Endothelial cell (in vitro differentiated cells): Measurements from ENCODE around the gene ECI1. TPM values are rescaled to one million over a fixed set of nuclear protein-coding genes. Genes with fewer than 3 reads are reported as not detected.

ENCODE experiments used
- DNase-seq: peaks from one replicate; pipeline ENCODE4 v3.0.0; 2021; ENCODE audit warnings: low spot score
- H3K27ac Mint-ChIP-seq: one replicate; pipeline ENCODE4 v1.8.0; 2021; ENCODE audit warnings: mixed read lengths, inconsistent platforms; ENCODE audit not compliant: unreplicated experiment
- H3K27me3 Mint-ChIP-seq: one replicate; pipeline ENCODE4 v1.8.0; 2021; ENCODE audit warnings: mild to moderate bottlenecking, moderate library complexity, mixed read lengths, inconsistent platforms; ENCODE audit not compliant: unreplicated experiment
- H3K36me3 Mint-ChIP-seq: one replicate; pipeline ENCODE4 v1.8.0; 2021; ENCODE audit warnings: mild to moderate bottlenecking, low read depth, mixed read lengths, inconsistent platforms; ENCODE audit not compliant: unreplicated experiment
- H3K4me1 Mint-ChIP-seq: one replicate; pipeline ENCODE4 v1.8.0; 2021; ENCODE audit warnings: mild to moderate bottlenecking, mixed read lengths, inconsistent platforms; ENCODE audit not compliant: unreplicated experiment
- H3K4me3 Mint-ChIP-seq: one replicate; pipeline ENCODE4 v1.8.0; 2021; ENCODE audit warnings: mild to moderate bottlenecking, mixed read lengths, inconsistent platforms; ENCODE audit not compliant: unreplicated experiment
- H3K9me3 Mint-ChIP-seq: one replicate; pipeline ENCODE4 v1.8.0; 2021; ENCODE audit warnings: mixed read lengths, inconsistent platforms; ENCODE audit not compliant: unreplicated experiment
- total RNA-seq: library from RNA; stranded (reverse); fragmentation: NEBNext Ultra II Directional; extraction: Animal tissue kit (Norgen Biotek cat#: 25700); gene quantifications from one replicate; pipeline ENCODE4 v1.2.1, GENCODE V29; 2021; ENCODE audit not compliant: unreplicated experiment
- TF ChIP-seq, protein P1 (sequence below): fragments of 200-600 bp; sonication (generic); IDR thresholded peaks from one replicate; pipeline ENCODE4 v1.5.0; 2021; ENCODE audit warnings: antibody characterized with exemption; ENCODE audit not compliant: unreplicated experiment

ECI1 gene
- total RNA-seq, 1 donor from 2014 or later, result 27.1 TPM

DNA sequence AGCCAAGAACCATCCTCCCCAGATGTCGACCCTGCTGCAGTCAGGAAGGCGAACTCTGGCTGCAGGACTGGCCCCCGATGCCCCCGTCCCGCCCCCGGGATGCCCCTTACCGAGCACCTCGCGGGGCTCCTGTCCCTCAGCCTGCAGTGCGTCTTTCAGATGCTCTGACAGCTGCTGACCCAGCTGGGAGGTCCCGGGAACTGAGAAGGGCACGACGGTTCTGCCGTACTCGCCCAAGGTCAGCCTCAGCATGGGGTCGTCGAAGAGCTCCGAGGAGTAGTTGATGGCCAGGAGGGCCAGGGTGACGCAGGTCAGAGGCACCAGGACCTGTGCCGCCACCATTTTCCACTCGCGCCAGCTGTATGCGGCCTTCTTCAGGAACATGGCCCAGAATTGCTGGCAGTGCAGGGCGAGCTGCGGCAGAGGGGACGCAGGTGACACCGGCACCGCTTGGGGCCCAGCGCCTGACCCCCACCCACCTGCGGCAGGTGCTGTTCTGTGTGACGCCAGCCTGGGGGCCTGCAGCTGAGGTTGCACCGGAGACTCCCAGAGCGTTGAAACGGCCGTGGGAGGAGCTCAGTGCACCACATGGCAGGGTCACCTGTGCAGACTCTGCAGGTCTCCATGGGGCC is 36.6 kb upstream of the ECI1 start:
- H3K36me3 Mint-ChIP-seq, result peaks cover 4% of the 10 kb centered on the region
- no peak for DNase-seq
- H3K27ac Mint-ChIP-seq, result no peak overlapping the region
- TF ChIP-seq, protein P1, sequence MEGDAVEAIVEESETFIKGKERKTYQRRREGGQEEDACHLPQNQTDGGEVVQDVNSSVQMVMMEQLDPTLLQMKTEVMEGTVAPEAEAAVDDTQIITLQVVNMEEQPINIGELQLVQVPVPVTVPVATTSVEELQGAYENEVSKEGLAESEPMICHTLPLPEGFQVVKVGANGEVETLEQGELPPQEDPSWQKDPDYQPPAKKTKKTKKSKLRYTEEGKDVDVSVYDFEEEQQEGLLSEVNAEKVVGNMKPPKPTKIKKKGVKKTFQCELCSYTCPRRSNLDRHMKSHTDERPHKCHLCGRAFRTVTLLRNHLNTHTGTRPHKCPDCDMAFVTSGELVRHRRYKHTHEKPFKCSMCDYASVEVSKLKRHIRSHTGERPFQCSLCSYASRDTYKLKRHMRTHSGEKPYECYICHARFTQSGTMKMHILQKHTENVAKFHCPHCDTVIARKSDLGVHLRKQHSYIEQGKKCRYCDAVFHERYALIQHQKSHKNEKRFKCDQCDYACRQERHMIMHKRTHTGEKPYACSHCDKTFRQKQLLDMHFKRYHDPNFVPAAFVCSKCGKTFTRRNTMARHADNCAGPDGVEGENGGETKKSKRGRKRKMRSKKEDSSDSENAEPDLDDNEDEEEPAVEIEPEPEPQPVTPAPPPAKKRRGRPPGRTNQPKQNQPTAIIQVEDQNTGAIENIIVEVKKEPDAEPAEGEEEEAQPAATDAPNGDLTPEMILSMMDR, result no peak
- peaks cover 4% of the 10 kb centered on the region for H3K4me1 Mint-ChIP-seq
- H3K9me3 Mint-ChIP-seq, result no peaks in the 10 kb centered on the region
- no peak overlapping the region for H3K4me3 Mint-ChIP-seq
- H3K27me3 Mint-ChIP-seq, result peaks cover 11% of the 10 kb centered on the region

GRCh38 chr16:2286550-2286949 is 35.2 kb upstream of the ECI1 start:
- H3K9me3 Mint-ChIP-seq, result no peaks in the 10 kb centered on the region
- no peak overlapping the region for H3K4me3 Mint-ChIP-seq
- TF ChIP-seq, protein P1, result no peak
- peaks cover 4% of the 10 kb centered on the region for H3K4me1 Mint-ChIP-seq
- no peak for DNase-seq
- H3K27me3 Mint-ChIP-seq, result peaks cover 11% of the 10 kb centered on the region
- H3K27ac Mint-ChIP-seq, result no peak overlapping the region
- H3K36me3 Mint-ChIP-seq, result peaks cover 4% of the 10 kb centered on the region

DNA sequence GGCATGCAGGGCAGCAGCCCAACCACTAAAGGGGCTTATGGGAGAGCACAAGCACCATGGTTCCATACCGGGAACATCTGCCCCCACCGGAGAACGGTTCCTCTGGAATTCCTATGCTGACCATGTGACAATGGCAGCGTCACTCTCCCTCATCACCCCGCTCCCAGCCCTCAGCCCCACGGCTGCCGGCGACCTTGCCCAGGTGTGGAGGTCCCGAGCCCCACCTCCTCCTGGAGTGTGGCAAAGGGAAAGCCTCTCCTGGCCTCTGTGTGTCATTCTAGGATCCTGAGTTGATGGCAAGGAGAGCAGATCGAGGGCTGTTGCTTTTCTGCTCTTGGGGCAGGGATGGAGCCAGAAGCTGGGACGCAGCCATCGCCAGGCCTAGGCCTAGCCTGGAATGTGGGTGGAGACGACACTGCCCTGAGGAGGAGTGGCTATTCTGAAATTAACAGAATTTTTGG is 34.4 kb upstream of the ECI1 start:
- Mint-ChIP-seq H3K36me3 (peaks cover 4% of the 10 kb centered on the region), H3K27ac (no peak overlapping the region), H3K27me3 (peaks cover 12% of the 10 kb centered on the region), H3K9me3 (no peaks in the 10 kb centered on the region), H3K4me1 (peaks cover 4% of the 10 kb centered on the region), H3K4me3 (no peak overlapping the region)
- no peak for DNase-seq
- TF ChIP-seq, protein P1, result no peak

GRCh38 chr16:2284797-2285576 is 33.6 kb upstream of the ECI1 start:
- Mint-ChIP-seq H3K4me1 (peaks cover 4% of the 10 kb centered on the region), H3K36me3 (peaks cover 6% of the 10 kb centered on the region), H3K27ac (no peak overlapping the region), H3K9me3 (no peaks in the 10 kb centered on the region), H3K4me3 (no peak overlapping the region), H3K27me3 (peaks cover 9% of the 10 kb centered on the region)
- no peak for DNase-seq
- TF ChIP-seq, protein P1, result no peak
